H1 (cell line): ENCODE results near the gene HMG20A.

Experiments
- ATF3 ChIP-seq: IDR thresholded peaks from 2 replicates; pipeline ENCODE4 v1.6.1; 2011; ENCODE audit warnings: low read depth, mild to moderate bottlenecking, low read length; ENCODE audit not compliant: insufficient read depth
- CHD1 ChIP-seq: IDR thresholded peaks from 2 replicates; pipeline ENCODE4 v1.6.1; 2012; ENCODE audit warnings: low read depth, low read length, improper control_type of control experiment
- EZH2 ChIP-seq: fragments of 200-600 bp; sonication (generic); IDR thresholded peaks from 2 replicates; pipeline ENCODE4 v1.7.1; 2012; ENCODE audit warnings: low read depth, mild to moderate bottlenecking, moderate library complexity, low read length, inconsistent platforms; ENCODE audit not compliant: severe bottlenecking
- RAD21 ChIP-seq, 2 experiments: IDR thresholded peaks in 1 of 2; conservative IDR thresholded peaks in 1 of 2; 2 replicates each; pipeline ENCODE4 v1.6.1; 2011; ENCODE audit warnings: low read depth in 2 of 2, low read length in 2 of 2, improper control_type of control experiment in 1 of 2, inconsistent platforms in 1 of 2, mild to moderate bottlenecking in 1 of 2, moderate library complexity in 1 of 2
- SUZ12 ChIP-seq: fragments of 200-600 bp; sonication (generic); IDR thresholded peaks from 2 replicates; pipeline ENCODE4 v1.6.1; 2012; ENCODE audit warnings: mild to moderate bottlenecking, inconsistent platforms, low read length, moderate library complexity, mixed read lengths
- ZNF274 ChIP-seq: IDR thresholded peaks from 2 replicates; pipeline ENCODE4 v1.7.0; 2012; ENCODE audit warnings: low read length, borderline replicate concordance; ENCODE audit errors: extremely low read depth
- TF ChIP-seq, protein P1 (sequence below), 3 experiments: IDR thresholded peaks; 1 replicate in 2 of 3; 2 replicates in 1 of 3; pipeline versions ENCODE4 v1.5.1 to v1.6.1; 2011; ENCODE audit warnings: low read length in 3 of 3, mild to moderate bottlenecking in 3 of 3, inconsistent platforms in 2 of 3, low read depth in 1 of 3, moderate library complexity in 1 of 3; ENCODE audit not compliant: insufficient read depth in 1 of 3; ENCODE audit errors: control extremely low read depth in 1 of 3

GRCh38 chr15:77517579-77517978 lies 96.9 kb downstream of the HMG20A start:
- no peak for TF ChIP-seq ZNF274
- no peak for TF ChIP-seq RAD21 (IDR thresholded peaks at IDR 0.05 in 1 of 2, conservative IDR thresholded peaks at IDR 0.05 in 1 of 2; ENCODE audit: low read depth in 2 of 2, low read length in 2 of 2)
- no peak for TF ChIP-seq SUZ12
- no peak for TF ChIP-seq CHD1
- TF ChIP-seq, protein P1, sequence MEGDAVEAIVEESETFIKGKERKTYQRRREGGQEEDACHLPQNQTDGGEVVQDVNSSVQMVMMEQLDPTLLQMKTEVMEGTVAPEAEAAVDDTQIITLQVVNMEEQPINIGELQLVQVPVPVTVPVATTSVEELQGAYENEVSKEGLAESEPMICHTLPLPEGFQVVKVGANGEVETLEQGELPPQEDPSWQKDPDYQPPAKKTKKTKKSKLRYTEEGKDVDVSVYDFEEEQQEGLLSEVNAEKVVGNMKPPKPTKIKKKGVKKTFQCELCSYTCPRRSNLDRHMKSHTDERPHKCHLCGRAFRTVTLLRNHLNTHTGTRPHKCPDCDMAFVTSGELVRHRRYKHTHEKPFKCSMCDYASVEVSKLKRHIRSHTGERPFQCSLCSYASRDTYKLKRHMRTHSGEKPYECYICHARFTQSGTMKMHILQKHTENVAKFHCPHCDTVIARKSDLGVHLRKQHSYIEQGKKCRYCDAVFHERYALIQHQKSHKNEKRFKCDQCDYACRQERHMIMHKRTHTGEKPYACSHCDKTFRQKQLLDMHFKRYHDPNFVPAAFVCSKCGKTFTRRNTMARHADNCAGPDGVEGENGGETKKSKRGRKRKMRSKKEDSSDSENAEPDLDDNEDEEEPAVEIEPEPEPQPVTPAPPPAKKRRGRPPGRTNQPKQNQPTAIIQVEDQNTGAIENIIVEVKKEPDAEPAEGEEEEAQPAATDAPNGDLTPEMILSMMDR (IDR thresholded peaks at IDR 0.05; ENCODE audit: control extremely low read depth in 1 of 3, insufficient read depth in 1 of 3, low read depth in 1 of 3, low read length in 3 of 3): no peak
- no peak for TF ChIP-seq ATF3
- TF ChIP-seq EZH2: no peak
